H1 (cell line): ENCODE data around the gene P4HB. TPM values are rescaled to one million over a fixed set of nuclear protein-coding genes. Genes with fewer than 3 reads are reported as not detected.

Experiments
- BACH1 ChIP-seq: IDR thresholded peaks from 2 replicates; pipeline ENCODE4 v1.6.1; 2012; ENCODE audit warnings: low read length, improper control_type of control experiment
- BRCA1 ChIP-seq: IDR thresholded peaks from 2 replicates; pipeline ENCODE4 v1.6.1; 2012; ENCODE audit warnings: low read depth, low read length, improper control_type of control experiment
- CREB1 ChIP-seq: IDR thresholded peaks from 2 replicates; pipeline ENCODE4 v1.6.1; 2012; ENCODE audit warnings: inconsistent platforms
- EGR1 ChIP-seq: IDR thresholded peaks from 2 replicates; pipeline ENCODE4 v1.6.1; 2011; ENCODE audit warnings: low read depth, low read length, borderline replicate concordance
- FOSL1 ChIP-seq: IDR thresholded peaks from 2 replicates; pipeline ENCODE4 v1.6.1; 2011; ENCODE audit warnings: mild to moderate bottlenecking, low read depth, low read length, moderate library complexity; ENCODE audit not compliant: insufficient read depth
- KDM4A ChIP-seq: IDR thresholded peaks from one replicate; pipeline ENCODE4 v1.7.1; 2012; ENCODE audit warnings: low read depth, mild to moderate bottlenecking, moderate library complexity, low read length, inconsistent platforms; ENCODE audit not compliant: severe bottlenecking
- RAD21 ChIP-seq, 2 experiments: IDR thresholded peaks in 1 of 2; conservative IDR thresholded peaks in 1 of 2; 2 replicates each; pipeline ENCODE4 v1.6.1; 2011; ENCODE audit warnings: low read depth in 2 of 2, low read length in 2 of 2, improper control_type of control experiment in 1 of 2, inconsistent platforms in 1 of 2, mild to moderate bottlenecking in 1 of 2, moderate library complexity in 1 of 2
- SP4 ChIP-seq: IDR thresholded peaks from 2 replicates; pipeline ENCODE4 v1.6.1; 2012; ENCODE audit warnings: low read length, inconsistent platforms
- ZNF274 ChIP-seq: IDR thresholded peaks from 2 replicates; pipeline ENCODE4 v1.7.0; 2012; ENCODE audit warnings: low read length, borderline replicate concordance; ENCODE audit errors: extremely low read depth
- polyA plus RNA-seq, 7 experiments: library from polyadenylated mRNA; depleted of rRNA in 3 of 7; stranded (reverse) in 5 of 7; unstranded in 2 of 7; fragments of >200 nt in 5 of 7; fragments of 200-250 nt in 2 of 7; gene quantifications; 1 replicate in 5 of 7; 2 replicates in 1 of 7; 4 replicates in 1 of 7; pipeline versions ENCODE4 v1.2.1 to v1.2.3, GENCODE V29; 2011 to 2013; ENCODE audit warnings: missing spikeins in 2 of 7, mixed read lengths in 2 of 7
- total RNA-seq: library from RNA; stranded (reverse); fragmentation: NEBNext Ultra II Directional; extraction: Animal tissue kit (Norgen Biotek cat#: 25700); gene quantifications from 2 replicates; pipeline ENCODE4 v1.2.1, GENCODE V29; 2021

P4HB gene
- total and polyA plus RNA-seq, 2 of the 8 experiments (the other 6 are each of a cell fraction or from before 2014, with no cell fraction given): 41.4 to 379 TPM

GRCh38 chr17:81871387-81872230 lies 11.3 kb upstream of the P4HB start (continued):
- TF ChIP-seq RAD21 (IDR thresholded peaks at IDR 0.05 in 1 of 2, conservative IDR thresholded peaks at IDR 0.05 in 1 of 2; ENCODE audit: low read depth in 2 of 2, low read length in 2 of 2): no peak
- TF ChIP-seq KDM4A: peak; percentile 82
- no peak for TF ChIP-seq EGR1
- TF ChIP-seq ZNF274: no peak
- TF ChIP-seq BRCA1: no peak
- TF ChIP-seq CREB1: 0 out of 2 replicates have a peak, but pooled peaks have one; percentile 73
- TF ChIP-seq SP4: no peak
- peak; percentile 90 for TF ChIP-seq BACH1
- no peak for TF ChIP-seq FOSL1
- TF ChIP-seq, all 59 proteins: peak for 20
